HG02938 (cell line): ENCODE data around the gene SLC38A11.
"Not testable (repeated sequence)": the region's sequence is repeated elsewhere in the genome, so short reads cannot be mapped to it uniquely, and the experiment has no call there.

Source experiments
- ATAC-seq: cut with Tn5 transposase; IDR thresholded peaks from one replicate; pipeline ENCODE4 v1.9.1; 2021; ENCODE audit warnings: mild to moderate bottlenecking, moderate library complexity; ENCODE audit not compliant: unreplicated experiment

SLC38A11 gene, protein sequence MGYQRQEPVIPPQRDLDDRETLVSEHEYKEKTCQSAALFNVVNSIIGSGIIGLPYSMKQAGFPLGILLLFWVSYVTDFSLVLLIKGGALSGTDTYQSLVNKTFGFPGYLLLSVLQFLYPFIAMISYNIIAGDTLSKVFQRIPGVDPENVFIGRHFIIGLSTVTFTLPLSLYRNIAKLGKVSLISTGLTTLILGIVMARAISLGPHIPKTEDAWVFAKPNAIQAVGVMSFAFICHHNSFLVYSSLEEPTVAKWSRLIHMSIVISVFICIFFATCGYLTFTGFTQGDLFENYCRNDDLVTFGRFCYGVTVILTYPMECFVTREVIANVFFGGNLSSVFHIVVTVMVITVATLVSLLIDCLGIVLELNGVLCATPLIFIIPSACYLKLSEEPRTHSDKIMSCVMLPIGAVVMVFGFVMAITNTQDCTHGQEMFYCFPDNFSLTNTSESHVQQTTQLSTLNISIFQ

GRCh38 chr2:164954954-164955701 is at the start of gene SLC38A11:
Gene SLC38A11 (minus strand): TSS chr2:164955525. CDS start chr2:164955247, 278 bp downstream.
- no peak for ATAC-seq

- ATAC-seq = no peak
These were observed 48.3 kb upstream of the SLC38A11 start for GRCh38 chr2:165003443-165004130.

DNA sequence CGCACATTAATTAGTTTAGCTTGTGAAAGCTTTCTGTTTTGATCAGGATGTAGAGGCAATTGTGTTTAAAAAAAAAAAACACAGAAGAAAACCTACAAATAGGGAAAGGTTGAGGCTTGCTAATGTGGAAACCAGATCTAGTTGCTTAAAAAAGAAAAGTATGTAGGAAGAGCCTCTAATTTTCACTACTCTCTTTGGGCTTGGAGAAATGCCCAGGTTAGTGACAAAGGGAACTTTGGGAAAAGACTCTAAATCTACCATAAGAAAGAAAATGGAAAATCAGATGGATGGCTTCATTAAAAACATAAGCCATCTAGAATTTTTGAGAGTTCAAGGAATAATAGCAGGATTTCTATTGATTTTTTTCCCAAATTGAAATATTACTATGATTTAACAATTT is 47.3 kb upstream of the SLC38A11 start:
- ATAC-seq = no peak

GRCh38 chr2:164994664-164995299 is 39.5 kb upstream of the SLC38A11 start:
- not testable (repeated sequence) for ATAC-seq

DNA sequence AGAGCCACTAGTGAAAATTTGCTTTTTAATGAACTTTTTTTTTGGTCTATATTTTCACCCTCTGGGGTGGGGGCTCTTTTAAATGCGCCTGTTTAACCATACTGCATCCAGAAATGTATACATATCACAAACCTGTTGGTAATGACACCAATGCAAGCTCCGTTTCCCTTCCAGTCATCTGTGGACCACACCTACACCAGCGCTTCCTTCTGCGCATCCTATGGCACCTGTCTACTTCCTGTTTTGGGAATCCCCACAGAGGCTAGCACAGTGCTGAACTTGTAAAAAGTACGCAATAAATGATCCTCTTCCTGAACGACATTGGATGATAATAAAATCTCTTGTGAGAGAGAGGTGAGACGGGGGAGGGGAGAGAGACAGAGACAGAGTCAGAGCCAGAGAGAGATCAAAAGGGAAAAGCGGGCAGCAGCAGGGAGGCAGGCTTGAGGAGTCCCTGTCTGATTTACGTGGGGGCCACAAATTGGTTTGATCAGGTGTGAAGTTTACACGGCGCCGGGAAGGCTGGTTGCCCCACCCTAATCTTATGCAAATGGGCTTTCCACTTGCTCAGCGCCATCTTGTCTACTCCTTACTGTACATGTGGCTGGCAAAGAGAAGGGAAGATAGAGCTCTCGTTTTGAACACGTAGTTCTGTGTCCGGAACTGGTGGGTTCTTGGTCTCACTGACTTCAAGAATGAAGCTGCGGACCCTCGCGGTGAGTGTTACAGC is 38.1 kb upstream of the SLC38A11 start:
- no peak for ATAC-seq

DNA sequence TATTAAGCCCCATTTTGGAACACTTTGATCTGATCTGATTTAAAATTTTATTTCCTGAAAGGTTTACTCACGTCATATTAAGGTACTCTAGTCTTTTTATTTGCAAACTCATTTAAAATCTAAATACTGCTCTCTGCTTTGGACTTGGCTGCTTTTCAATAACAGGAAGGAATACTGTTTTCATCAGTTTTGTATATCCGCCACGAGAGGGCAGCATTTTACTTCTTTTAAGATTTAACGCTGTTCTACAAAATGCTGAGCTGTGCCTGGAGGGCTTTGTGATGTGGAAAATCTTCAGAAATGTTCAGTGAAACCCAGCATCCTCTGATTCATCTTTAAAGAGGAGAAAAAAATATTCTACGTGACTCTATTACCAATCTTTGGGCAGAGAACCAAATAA is 37.5 kb upstream of the SLC38A11 start:
- ATAC-seq = peak; percentile 69

DNA sequence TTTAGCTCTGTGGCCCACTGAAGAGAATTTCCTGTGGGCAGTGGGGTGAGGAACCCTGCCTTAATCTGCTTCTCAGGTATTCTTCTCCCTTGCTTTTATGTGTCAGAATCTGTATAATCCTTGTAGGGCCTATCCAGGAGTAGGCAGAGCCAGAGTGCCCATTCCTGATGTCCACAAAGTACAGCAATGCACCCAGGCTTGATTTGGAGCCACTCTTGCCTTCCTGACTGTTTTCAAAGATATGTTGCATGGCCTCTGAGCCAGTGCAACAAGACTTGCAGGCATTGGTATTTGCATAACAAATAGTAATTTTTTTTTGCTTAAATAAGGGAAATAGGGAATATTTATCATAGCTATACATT is 36.7 kb upstream of the SLC38A11 start:
- ATAC-seq = not testable (repeated sequence)

DNA sequence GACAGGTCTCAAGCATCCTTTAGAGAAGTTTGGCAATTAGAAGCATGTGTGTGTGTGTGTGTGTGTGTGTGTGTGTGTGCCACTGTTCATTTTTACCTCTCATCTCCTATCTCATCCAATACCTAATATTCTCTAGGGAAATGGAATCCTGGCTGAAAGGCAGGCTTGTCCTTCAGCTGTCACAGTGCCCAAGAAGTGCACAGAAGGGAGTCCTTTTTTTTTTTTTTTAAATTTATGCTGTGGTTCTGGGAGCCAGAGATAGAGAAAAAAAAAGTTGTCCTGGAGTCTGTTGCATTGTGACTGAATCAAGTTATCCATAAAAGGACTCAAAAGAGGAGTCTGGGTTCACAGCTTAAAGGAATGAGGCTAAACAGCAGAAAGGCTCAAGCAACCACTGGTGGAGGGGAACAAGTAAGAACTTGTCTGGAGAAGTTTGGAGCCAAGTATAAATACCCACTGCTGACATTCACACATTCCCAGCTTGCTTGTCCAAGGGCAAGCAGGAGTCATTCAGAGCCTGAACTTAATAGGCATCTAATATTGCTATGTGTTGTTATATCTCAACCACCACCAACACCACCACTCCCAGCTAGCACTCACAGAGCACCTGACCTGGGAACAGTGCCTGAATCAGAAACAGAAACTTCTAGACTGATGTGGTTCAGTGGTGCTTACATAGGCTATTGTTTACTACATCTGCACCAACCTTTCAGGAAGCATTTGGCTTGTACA is 36.2 kb upstream of the SLC38A11 start:
- ATAC-seq = peak; percentile 60

- not testable (repeated sequence) for ATAC-seq
These were observed 35.6 kb upstream of the SLC38A11 start for GRCh38 chr2:164990953-164991352.

GRCh38 chr2:164988805-164989204 is 33.5 kb upstream of the SLC38A11 start:
- ATAC-seq = not testable (repeated sequence)

DNA sequence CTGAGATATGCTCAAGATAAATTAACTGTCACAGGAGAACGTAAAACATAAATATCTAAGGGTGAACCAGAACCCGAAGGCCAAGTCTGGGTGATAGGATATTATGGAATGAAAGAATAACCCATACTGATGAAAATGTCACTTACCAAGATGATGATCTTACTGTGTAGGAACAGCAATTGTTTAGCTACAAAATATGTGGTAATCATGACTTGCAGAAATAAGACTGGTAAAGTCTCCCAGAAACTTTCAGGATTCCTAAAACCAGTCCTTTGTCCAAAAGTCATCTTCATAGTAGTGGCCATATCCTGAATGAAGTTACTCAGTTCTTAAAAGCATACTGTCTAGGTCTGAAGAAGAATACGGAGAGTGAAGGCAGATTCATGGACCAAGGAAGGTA is 30.7 kb upstream of the SLC38A11 start:
- ATAC-seq = not testable (repeated sequence)

GRCh38 chr2:164984428-164984827 is 29.1 kb upstream of the SLC38A11 start:
- ATAC-seq = no peak

- ATAC-seq = no peak
These were observed 26.1 kb upstream of the SLC38A11 start for GRCh38 chr2:164981217-164981990.

DNA sequence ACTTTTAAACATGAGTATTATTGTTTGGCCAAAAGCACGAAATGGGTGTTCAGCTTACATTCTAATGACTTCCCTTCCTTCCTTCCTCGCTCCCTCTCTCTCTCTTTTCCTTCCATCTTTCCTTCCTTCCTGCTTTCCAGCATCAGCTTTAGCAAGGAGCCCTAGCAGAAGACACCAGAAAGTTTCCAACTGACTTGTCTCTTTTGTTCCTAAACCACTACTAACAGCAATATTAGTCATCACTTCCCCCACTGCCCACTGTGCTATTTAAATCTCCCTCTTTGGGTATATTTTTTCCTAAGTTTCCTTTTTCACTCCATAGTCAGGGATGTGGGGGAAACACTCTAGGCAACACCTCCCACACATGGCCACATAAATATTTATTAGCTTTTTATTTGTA is 25.4 kb upstream of the SLC38A11 start:
- ATAC-seq = not testable (repeated sequence)

- no peak for ATAC-seq
These were observed 23.8 kb upstream of the SLC38A11 start for GRCh38 chr2:164979113-164979512.

- not testable (repeated sequence) for ATAC-seq
These were observed 21.6 kb upstream of the SLC38A11 start for GRCh38 chr2:164976875-164977470.

DNA sequence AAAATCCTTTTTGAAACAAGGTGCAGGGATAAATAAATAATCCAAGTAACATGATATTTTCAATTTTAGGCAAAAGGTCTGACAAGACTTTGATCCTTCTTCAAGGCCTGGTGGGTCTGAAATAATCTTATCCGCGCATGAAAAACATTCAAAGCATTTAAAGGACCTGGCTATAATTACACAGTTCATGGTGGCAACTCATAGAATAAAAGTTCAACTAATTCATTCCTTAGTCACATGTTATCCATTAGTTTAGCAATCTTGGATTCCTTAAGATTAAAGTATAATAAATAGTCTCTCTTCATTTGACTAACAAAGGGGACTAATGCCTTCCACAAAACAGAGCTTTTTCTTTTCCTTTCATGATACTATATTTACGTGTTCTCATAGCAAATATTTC is 21.0 kb upstream of the SLC38A11 start:
- no peak for ATAC-seq

- no peak for ATAC-seq
These were observed 20.6 kb upstream of the SLC38A11 start for GRCh38 chr2:164975891-164976290.
